Measurements from ENCODE around the gene ODR4. TPM values are rescaled to one million over a fixed set of nuclear protein-coding genes. Genes with fewer than 3 reads are reported as not detected.
"Not testable (repeated sequence)": the region's sequence is repeated elsewhere in the genome, so short reads cannot be mapped to it uniquely, and the experiment has no call there.

Gene ODR4
- total and polyA plus RNA-seq, 9 donors, result 11.6 to 19.1 (median 15.4) TPM

DNA sequence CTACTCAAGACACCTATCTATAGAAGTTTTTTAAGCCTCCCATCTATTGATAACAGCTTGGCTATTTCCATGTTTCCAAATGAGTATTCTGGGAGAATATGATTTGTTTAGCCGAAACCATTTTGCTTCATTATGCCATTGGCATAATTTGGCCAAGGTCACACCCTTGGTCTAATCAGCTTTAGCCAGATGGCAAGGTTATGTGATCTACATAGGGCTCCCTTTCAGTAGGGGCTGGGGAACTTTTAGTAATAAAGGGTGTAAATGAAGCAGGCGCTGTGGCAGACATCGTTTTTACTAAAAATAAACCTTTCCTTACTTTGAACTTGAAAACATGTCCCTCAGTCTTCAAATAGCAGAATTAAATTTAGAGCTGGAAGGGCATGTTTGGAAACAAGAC, 88.3 kb downstream of the ODR4 start:
- Histone ChIP-seq H3K36me3 (no peaks in the 10 kb centered on the region), H3K27me3 (no peaks in the 10 kb centered on the region), H3K27ac (no peak overlapping the region), H3K4me1 (ENCODE audit: insufficient read depth) (no peaks in the 10 kb centered on the region), H3K4me3 (no peak overlapping the region), H3K9me3 (no peaks in the 10 kb centered on the region)
- TF ChIP-seq, protein P1, sequence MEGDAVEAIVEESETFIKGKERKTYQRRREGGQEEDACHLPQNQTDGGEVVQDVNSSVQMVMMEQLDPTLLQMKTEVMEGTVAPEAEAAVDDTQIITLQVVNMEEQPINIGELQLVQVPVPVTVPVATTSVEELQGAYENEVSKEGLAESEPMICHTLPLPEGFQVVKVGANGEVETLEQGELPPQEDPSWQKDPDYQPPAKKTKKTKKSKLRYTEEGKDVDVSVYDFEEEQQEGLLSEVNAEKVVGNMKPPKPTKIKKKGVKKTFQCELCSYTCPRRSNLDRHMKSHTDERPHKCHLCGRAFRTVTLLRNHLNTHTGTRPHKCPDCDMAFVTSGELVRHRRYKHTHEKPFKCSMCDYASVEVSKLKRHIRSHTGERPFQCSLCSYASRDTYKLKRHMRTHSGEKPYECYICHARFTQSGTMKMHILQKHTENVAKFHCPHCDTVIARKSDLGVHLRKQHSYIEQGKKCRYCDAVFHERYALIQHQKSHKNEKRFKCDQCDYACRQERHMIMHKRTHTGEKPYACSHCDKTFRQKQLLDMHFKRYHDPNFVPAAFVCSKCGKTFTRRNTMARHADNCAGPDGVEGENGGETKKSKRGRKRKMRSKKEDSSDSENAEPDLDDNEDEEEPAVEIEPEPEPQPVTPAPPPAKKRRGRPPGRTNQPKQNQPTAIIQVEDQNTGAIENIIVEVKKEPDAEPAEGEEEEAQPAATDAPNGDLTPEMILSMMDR (IDR thresholded peaks at IDR 0.05), result no peak
- TF ChIP-seq POLR2A (IDR thresholded peaks at IDR 0.05) (no peak), EP300 (IDR thresholded peaks at IDR 0.05) (no peak)
- no peak for DNase-seq
- 83 to 93% (median 90%) methylated on average over 3 of the region's 3 CpGs for WGBS, 3 donors
- intact Hi-C loops (cut with DNase I), result no loop called here

DNA sequence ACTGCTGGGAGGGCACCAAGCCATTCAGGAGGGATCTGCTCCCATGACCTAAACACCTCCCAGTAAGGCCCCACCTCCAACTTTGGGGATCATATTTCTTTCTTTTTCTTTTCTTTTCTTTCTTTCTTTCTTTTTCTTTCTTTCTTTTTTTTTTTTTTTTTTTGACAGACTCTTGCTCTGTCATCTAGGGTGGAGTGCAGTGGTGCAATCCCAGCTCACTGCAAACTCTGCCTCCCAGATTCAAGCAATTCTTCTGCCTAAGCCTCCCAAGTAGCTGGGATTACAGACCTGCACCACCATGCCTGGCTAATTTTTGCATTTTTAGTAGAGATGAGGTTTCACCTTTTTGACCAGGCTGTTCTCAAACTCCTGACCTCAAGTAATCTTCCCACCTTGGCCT, 89.9 kb downstream of the ODR4 start:
- H3K4me3 ChIP-seq; H3K27ac ChIP-seq; H3K36me3 ChIP-seq; H3K27me3 ChIP-seq; intact Hi-C loops (cut with DNase I); DNase-seq; H3K4me1 ChIP-seq (ENCODE audit: insufficient read depth); H3K9me3 ChIP-seq: not testable (repeated sequence)

DNA sequence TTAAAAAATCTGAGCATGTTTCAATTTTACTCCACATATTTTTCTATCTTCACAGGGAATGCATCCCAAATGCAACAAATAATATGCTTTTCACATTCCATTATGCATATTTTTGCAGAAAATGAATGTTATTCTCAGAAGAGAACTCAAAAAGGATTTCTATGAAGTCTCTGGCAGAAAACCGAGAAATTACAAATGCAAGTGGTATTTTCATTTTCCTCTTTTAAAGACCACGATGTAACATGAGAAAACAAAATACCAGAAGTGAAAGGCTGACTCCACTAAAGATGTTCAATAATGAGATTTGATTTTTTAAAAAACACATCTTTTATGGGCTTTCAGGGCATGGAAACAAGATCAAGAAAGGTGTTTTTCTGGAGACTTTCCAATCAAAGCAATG, 90.3 kb downstream of the ODR4 start:
- no peak overlapping the region for H3K4me3 ChIP-seq
- H3K27me3 ChIP-seq, result no peaks in the 10 kb centered on the region
- H3K36me3 ChIP-seq, result no peaks in the 10 kb centered on the region
- H3K27ac ChIP-seq, result no peak overlapping the region
- WGBS, 3 donors, result 20 to 29% (median 27%) methylated on average over 2 of the region's 2 CpGs
- TF ChIP-seq POLR2A (IDR thresholded peaks at IDR 0.05) (no peak), EP300 (IDR thresholded peaks at IDR 0.05) (no peak)
- TF ChIP-seq, protein P1 (IDR thresholded peaks at IDR 0.05), result no peak
- DNase-seq, result no peak
- intact Hi-C loops (cut with DNase I), result no loop called here
- H3K9me3 ChIP-seq, result no peaks in the 10 kb centered on the region
- H3K4me1 ChIP-seq (ENCODE audit: insufficient read depth), result no peaks in the 10 kb centered on the region

Other genes starting within 250 kb of the ODR4 start
- gene PRG4, start 79.6 kb upstream of the ODR4 start, total RNA-seq, result 10 to 100 TPM in 1 of 7 donors, 1 to 10 TPM in 4, under 1 TPM in 2; 0.20 to 20.4 (median 1.7) TPM
- gene PRG4, start 79.6 kb upstream of the ODR4 start, polyA plus RNA-seq, result 1 to 10 TPM; 1.7 to 8.2 TPM
- 100 to 1,000 TPM in 1 of 7 donors, 10 to 100 TPM in 6; 55.9 to 107 (median 81.3) TPM for gene TPR, start 585 bp upstream of the ODR4 start, total RNA-seq
- gene TPR, start 585 bp upstream of the ODR4 start, polyA plus RNA-seq, result 10 to 100 TPM; 26.3 to 28.8 TPM
- gene PDC, start 85.3 kb downstream of the ODR4 start, total RNA-seq, result not detected
- gene PDC, start 85.3 kb downstream of the ODR4 start, polyA plus RNA-seq, result not detected